Kidney (tissue), 14 donors: ENCODE data around the gene NCOA7. TPM values are rescaled to one million over a fixed set of nuclear protein-coding genes. Genes with fewer than 3 reads are reported as not detected.

ENCODE experiments used
- DNase-seq, 5 donors: peaks; one replicate each; pipeline ENCODE4 v3.0.0-alpha.2; 2013 to 2020
- FAIRE-seq: peaks from 2 replicates; lab custom pipeline; 2012; peaks lifted over from hg19 to GRCh38; lab: Jason Lieb, UNC
- H3K27ac ChIP-seq, 2 donors: one replicate each; pipeline ENCODE4 v1.7.0; 2013; ENCODE audit warnings: low read depth in 2 of 2, low read length in 2 of 2, inconsistent platforms in 1 of 2
- H3K27me3 ChIP-seq: one replicate; pipeline ENCODE4 v1.7.1; 2013; ENCODE audit warnings: low read length, inconsistent platforms; ENCODE audit not compliant: control insufficient read depth, insufficient read depth
- H3K36me3 ChIP-seq, 3 donors: one replicate each; pipeline versions ENCODE4 v1.7.0 to v1.7.1; 2013; ENCODE audit warnings: low read length in 3 of 3, control low read depth in 1 of 3, inconsistent platforms in 1 of 3; ENCODE audit not compliant: insufficient read depth in 3 of 3, control insufficient read depth in 2 of 3
- H3K4me1 ChIP-seq, 3 donors: one replicate each; pipeline versions ENCODE4 v1.7.0 to v1.7.1; 2013; ENCODE audit warnings: low read length in 3 of 3, inconsistent platforms in 1 of 3, low read depth in 1 of 3; ENCODE audit not compliant: control insufficient read depth in 2 of 3, insufficient read depth in 2 of 3
- H3K4me3 ChIP-seq, 3 donors: one replicate each; pipeline versions ENCODE4 v1.7.0 to v1.8.1; 2013; ENCODE audit warnings: low read length in 3 of 3, control low read depth in 1 of 3, inconsistent platforms in 1 of 3
- H3K9ac ChIP-seq, 3 donors: one replicate each; pipeline versions ENCODE4 v1.7.0 to v1.7.1; 2013; ENCODE audit warnings: low read length in 3 of 3, control low read depth in 1 of 3, inconsistent platforms in 1 of 3
- H3K9me3 ChIP-seq, 3 donors: one replicate each; pipeline versions ENCODE4 v1.7.0 to v1.7.1; 2013; ENCODE audit warnings: low read length in 3 of 3, control low read depth in 1 of 3, inconsistent platforms in 1 of 3; ENCODE audit not compliant: control insufficient read depth in 2 of 3, insufficient read depth in 1 of 3
- intact Hi-C: fragments of 100-400 bp; cut with DNase I; formaldehyde crosslinking; loops from one replicate; pipeline ENCODE4 v1.11.1; 2022
- polyA plus RNA-seq: library from polyadenylated mRNA; stranded (reverse); fragments of 350-450 nt; fragmentation: Illumina TruSeq; extraction: RNeasy Lipid Tissue Mini Kit (QIAGEN cat#74804); gene quantifications from one replicate; pipeline ENCODE4 v1.2.3, GENCODE V29; 2014; ENCODE audit warnings: low read depth, low replicate concordance; ENCODE audit not compliant: insufficient read depth
- total RNA-seq: library from RNA; stranded (reverse); fragmentation: NEBNext Ultra II Directional; extraction: Animal tissue kit (Norgen Biotek cat#: 25700); gene quantifications from one replicate; pipeline ENCODE4 v1.2.1, GENCODE V29; 2021
- TF ChIP-seq, protein P1 (sequence below): IDR thresholded peaks from 3 replicates; pipeline ENCODE4 v1.5.1; 2012; ENCODE audit warnings: mild to moderate bottlenecking, moderate library complexity, borderline replicate concordance; ENCODE audit not compliant: insufficient read depth; ENCODE audit errors: extremely low read depth
- donor health status: control.
- donor health status: control.
- donor health status: control.
- donor health status: control.
- donor health status: control.
- donor health status: DM: yes; HTN: yes; CAD: no.
- donor health status: Normal renal cell carcinoma (clear cell type).

The NCOA7 gene
- total and polyA plus RNA-seq, 2 donors from 2014 or later = 21.0 to 135 TPM

DNA sequence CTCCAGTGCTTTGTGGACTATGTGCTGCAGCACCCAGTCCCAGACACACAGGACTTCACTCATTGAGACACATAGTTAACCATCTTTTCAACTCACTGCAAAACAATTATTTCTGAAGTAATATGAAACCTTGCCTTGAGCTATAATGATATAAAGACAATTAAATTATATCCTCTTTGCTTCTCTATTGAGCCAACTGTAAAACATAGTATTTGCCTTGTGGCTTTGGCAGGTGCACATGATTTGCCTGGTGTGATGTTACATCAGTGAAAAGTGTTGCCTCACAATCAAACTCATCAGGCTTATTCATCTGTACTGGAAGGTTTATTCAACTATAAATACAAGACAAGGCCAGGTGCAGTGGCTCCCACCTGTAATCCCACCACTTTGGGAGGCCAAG, 80.6 kb downstream of the NCOA7 start:
- Histone ChIP-seq H3K4me3 (no peak overlapping the region), H3K27ac (no peak overlapping the region), H3K36me3 (peaks cover 0 to 7% (median 4%) of the 10 kb centered on the region in 3 donors), H3K9me3 (no peaks in the 10 kb centered on the region), H3K4me1 (no peaks in the 10 kb centered on the region), H3K27me3 (no peaks in the 10 kb centered on the region), H3K9ac (no peak overlapping the region)
- intact Hi-C loops = no loop called here
- FAIRE-seq = no peak
- TF ChIP-seq, protein P1, sequence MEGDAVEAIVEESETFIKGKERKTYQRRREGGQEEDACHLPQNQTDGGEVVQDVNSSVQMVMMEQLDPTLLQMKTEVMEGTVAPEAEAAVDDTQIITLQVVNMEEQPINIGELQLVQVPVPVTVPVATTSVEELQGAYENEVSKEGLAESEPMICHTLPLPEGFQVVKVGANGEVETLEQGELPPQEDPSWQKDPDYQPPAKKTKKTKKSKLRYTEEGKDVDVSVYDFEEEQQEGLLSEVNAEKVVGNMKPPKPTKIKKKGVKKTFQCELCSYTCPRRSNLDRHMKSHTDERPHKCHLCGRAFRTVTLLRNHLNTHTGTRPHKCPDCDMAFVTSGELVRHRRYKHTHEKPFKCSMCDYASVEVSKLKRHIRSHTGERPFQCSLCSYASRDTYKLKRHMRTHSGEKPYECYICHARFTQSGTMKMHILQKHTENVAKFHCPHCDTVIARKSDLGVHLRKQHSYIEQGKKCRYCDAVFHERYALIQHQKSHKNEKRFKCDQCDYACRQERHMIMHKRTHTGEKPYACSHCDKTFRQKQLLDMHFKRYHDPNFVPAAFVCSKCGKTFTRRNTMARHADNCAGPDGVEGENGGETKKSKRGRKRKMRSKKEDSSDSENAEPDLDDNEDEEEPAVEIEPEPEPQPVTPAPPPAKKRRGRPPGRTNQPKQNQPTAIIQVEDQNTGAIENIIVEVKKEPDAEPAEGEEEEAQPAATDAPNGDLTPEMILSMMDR = no peak
- no peak for DNase-seq

DNA sequence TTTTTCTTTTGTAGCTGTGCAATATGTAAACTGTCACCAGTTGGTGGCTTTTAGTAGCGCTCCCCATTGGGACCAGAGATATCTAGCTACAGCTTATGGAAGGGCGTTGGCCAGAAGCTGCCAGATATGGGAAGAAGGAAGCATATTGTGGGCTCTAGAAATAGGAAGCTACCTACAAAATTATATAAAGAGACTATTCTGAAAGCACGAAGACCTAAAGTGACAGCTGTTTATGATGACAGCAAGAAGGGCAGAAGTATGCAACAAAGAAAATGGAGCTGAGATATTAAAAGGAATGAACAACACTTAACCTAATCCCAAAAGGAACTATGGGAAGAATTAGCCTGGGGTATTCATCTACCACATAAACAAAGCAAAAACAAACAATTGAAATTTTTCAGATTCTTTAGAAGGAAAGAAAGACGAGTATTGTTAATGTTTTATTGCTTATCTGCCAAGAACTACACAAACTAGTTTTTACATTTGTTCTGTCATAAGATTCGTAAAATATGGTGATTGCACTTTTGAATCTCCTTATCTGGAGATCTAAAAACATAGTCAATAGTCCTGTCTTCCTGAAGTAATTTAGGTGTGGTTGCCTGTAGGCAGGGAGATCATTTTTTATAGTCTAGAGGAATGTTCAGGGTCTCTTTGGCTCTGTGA, 81.6 kb downstream of the NCOA7 start:
- no peak overlapping the region for H3K4me3 ChIP-seq
- H3K9ac ChIP-seq = no peak overlapping the region
- TF ChIP-seq, protein P1 = no peak
- no peak for FAIRE-seq
- no peaks in the 10 kb centered on the region for H3K27me3 ChIP-seq
- peaks cover 0 to 7% (median 4%) of the 10 kb centered on the region in 3 donors for H3K36me3 ChIP-seq
- no peaks in the 10 kb centered on the region for H3K4me1 ChIP-seq
- DNase-seq = no peak
- H3K27ac ChIP-seq = no peak overlapping the region
- no peaks in the 10 kb centered on the region for H3K9me3 ChIP-seq
- intact Hi-C loops = no loop called here

DNA sequence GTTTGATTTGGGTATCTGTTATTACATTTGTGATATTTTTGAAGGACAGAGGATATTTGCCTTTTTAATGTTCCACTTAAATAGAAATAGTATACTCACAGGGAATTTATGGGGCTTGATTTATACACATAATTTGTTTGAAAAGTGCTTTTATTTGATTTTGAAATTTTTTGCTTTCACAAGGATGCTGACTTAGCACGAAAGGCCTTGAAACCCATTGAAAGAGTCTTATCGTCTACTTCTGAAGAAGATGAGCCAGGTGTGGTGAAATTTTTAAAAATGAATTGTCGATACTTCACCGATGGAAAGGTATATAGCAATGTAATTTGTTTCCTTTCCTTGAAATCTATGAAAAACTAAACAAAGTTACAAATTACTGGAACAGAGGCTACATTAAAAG, 91.5 kb downstream of the NCOA7 start:
- TF ChIP-seq, protein P1 = no peak
- Histone ChIP-seq H3K36me3 (peaks cover 0 to 44% (median 15%) of the 10 kb centered on the region in 3 donors), H3K4me1 (peaks cover 0 to 5% (median 0%) of the 10 kb centered on the region in 3 donors), H3K27ac (no peak overlapping the region), H3K4me3 (no peak overlapping the region), H3K27me3 (no peaks in the 10 kb centered on the region), H3K9me3 (no peaks in the 10 kb centered on the region), H3K9ac (no peak overlapping the region)
- DNase-seq = no peak
- intact Hi-C loops = no loop called here
- FAIRE-seq = no peak
